NOMO-1 (cell line): ENCODE results near the gene TMEM41B.
"Not testable (repeated sequence)": the region's sequence is repeated elsewhere in the genome, so short reads cannot be mapped to it uniquely, and the experiment has no call there.

Source experiments
- DNase-seq, 2 experiments: peaks; one replicate each; lab custom pipeline; 2025; ENCODE audit not compliant: unreplicated experiment in 2 of 2; lab: John Stamatoyannopoulos, UW

The TMEM41B gene, protein sequence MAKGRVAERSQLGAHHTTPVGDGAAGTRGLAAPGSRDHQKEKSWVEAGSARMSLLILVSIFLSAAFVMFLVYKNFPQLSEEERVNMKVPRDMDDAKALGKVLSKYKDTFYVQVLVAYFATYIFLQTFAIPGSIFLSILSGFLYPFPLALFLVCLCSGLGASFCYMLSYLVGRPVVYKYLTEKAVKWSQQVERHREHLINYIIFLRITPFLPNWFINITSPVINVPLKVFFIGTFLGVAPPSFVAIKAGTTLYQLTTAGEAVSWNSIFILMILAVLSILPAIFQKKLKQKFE

DNA sequence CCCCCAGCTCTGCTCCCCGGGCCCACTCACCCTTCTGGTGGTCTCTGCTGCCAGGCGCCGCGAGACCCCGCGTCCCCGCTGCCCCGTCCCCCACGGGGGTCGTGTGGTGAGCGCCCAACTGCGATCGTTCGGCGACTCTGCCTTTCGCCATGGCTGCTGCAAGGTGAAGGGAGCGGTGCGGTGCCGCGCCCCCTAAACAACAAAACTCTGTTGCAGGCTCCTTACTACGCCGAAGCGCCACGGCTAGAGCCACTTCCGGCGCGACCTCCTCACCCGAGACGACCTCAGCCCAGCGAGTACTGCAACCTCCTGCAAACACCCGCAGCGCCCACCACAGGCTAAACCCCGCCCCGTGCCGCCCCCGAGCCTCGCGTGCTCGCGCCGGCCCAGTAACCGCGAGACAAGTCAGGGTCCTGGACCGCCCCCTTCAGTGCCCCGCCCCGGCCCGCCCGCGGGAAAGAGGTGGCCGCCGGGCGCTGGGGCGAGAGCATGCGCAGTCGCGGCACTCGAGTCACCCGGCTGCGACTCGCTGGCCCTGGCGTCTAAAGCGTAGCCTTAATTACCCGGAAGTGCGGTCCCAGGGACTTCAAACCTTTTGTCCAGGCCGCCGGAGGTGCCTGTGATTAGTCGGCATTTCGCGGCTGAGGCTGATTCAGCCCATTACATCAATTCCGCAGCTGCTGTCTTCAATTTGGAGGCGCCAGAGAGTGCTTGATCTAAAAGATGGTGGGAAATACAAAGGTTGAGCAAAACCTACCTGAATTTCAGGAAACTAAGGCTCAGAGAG lies at the start of gene TMEM41B:
Gene TMEM41B (minus strand): TSS at position 303 of the 787 bp plus-strand sequence. CDS start 152 bp downstream, at position 151.
- DNase-seq = peak; percentile 98

DNA sequence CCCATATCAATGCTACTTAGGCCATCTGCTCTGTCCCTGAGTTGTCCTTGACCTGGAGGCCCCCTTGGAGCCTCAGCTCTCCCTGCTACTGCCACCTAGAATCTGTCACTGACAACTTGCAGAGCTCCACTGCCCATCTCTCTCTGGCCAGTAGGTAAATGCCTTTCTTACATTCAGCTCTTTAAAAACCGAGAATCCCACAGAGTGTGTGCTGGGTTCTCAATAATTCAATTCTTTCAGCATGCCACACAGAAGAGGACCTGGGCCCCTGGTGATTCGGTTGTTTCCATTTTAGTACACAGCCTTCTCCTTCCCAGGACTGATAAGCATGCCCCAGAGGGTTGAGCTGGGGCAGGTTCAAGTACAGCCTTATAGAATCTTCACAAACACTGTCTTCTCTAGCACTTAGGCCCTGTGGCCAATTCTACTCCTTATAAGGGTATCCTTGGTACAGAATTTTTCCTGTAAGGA lies 48.0 kb upstream of the TMEM41B start:
- no peak for DNase-seq

GRCh38 chr11:9360862-9361622 lies 46.6 kb upstream of the TMEM41B start:
- DNase-seq = not testable (repeated sequence)

DNA sequence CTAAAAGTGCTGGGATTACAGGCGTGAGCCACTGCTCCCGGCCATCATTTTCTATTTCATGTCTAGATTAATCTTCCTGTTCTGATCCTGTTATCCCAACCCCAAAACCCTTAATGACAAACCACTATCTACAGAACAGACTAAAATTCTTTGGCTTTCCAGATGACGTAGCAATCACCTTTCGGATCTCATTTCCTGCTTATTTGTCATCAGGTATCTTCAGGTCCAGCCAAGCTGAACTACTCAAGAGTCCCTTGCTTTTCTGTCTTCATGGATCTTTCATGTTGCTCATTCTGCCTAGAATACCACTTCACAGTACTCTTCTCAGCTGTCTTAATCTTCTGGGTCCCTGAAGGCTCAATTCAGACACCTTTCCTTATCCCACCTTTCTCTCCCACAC lies 42.6 kb upstream of the TMEM41B start:
- DNase-seq = no peak

- no peak for DNase-seq
Measured at GRCh38 chr11:9351321-9351881, 37.0 kb upstream of the TMEM41B start.

- DNase-seq = not testable (repeated sequence)
Measured at GRCh38 chr11:9347779-9348178, 33.4 kb upstream of the TMEM41B start.

DNA sequence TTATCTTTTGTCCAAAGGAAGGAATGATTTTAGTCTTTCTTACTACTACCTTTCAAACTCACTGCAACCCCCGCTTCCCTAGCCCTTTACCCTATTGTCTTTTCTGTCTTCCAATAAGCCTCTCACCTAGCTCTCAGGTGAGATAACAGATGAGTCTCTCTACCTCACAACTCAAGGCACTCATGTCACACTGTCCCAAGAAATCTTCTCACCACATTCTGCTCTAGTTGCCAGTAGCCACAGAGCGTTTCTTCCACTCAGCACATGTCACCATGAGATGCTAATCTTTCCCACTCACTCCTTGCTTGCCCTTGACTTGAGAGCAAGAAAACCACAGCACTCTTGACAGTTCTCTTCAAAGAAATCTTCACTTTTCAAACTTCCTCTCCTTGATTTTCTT lies 32.7 kb upstream of the TMEM41B start:
- no peak for DNase-seq

- no peak for DNase-seq
Measured at GRCh38 chr11:9344061-9344680, 29.8 kb upstream of the TMEM41B start.

DNA sequence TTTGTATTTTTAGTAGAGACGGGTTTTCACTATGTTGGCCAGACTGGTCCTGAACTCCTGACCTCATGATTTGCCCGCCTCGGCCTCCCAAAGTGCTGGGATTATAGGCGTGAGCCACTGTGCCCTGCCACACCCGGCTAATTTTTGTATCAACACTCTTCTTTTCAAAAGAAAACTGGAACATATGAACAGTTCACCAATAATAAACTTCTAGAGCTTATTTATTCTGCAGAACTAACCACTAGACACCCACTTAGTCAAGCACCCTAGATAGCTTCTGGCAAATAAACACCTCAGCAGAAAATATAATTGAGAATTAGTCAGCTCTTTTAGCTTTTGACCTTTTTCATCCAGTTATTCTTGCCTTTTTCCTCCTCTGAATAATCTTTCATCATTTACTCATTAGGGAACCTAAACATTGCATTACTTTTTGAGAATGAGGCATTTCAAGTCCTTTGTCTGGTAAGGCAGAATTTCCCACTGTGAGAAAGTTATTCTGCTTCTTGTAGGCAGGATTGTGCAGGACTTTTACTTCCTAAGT lies 27.3 kb upstream of the TMEM41B start:
- no peak for DNase-seq

GRCh38 chr11:9332655-9333054 lies 18.3 kb upstream of the TMEM41B start:
- no peak for DNase-seq

DNA sequence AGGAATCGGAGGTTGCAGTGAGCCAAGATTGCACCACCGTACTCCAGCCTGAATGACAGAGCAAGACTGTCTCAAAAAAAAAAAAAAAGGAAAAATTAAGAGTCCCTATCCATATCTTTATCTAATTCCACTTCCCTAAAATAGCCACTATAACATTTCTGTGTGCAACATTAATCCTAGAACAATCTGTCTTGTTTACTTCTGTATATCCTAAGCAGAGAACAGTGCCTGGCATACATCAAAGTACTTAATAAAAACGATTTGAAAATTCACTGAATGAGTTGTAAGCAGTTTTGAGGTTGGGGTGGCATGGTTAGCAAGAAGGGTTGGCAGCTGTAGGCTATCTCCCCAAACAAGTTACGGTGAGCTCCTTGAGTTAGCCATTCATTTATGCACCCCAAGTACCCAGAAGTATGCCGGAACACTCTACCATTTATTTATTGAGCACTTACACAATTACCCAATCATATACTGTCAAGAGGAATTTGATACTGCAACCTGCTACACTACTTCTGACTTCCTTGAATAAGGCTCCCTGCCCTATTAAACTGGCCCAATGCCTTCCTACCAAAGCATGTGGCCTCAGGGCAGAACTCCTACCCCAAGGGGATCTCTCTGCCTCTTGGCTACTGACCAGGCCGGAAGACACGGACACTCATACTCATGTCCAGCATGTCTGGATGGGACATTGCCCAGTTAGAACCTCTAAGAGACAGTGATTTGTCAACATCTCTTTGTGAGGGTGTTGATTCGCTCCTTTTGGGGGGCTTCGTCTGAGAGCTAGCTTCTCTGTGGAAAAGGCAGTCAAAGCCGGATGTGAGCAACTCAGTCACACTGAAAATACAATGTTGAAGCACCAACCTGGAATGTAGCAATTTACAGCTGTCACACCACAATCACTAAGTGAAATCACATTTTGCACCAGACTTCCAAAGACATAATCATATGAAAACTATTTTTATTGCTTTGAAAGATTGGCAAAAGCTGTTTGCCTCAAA lies 16.3 kb upstream of the TMEM41B start:
- no peak for DNase-seq

DNA sequence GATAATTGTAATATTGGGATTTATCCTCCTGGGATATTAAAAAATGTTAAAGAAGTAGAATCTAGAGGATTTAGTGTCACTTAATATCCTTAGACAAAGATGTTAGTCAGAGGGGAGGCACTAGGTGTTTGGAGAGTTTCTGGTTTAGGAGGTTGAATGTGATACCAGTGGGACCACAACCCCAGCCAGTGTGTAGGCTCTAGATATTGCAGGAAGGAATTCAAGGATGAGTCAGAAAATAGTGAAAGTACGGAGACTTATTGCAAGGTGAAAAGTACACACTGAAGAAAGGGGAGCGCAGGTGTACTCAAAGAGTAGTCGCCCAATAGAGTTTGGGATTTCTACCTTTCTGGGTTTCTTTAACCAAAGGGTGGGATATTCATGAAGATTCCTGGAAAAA lies 5.7 kb upstream of the TMEM41B start:
- no peak for DNase-seq

- not testable (repeated sequence) for DNase-seq
Measured at GRCh38 chr11:9319377-9320001, 5.1 kb upstream of the TMEM41B start.

DNA sequence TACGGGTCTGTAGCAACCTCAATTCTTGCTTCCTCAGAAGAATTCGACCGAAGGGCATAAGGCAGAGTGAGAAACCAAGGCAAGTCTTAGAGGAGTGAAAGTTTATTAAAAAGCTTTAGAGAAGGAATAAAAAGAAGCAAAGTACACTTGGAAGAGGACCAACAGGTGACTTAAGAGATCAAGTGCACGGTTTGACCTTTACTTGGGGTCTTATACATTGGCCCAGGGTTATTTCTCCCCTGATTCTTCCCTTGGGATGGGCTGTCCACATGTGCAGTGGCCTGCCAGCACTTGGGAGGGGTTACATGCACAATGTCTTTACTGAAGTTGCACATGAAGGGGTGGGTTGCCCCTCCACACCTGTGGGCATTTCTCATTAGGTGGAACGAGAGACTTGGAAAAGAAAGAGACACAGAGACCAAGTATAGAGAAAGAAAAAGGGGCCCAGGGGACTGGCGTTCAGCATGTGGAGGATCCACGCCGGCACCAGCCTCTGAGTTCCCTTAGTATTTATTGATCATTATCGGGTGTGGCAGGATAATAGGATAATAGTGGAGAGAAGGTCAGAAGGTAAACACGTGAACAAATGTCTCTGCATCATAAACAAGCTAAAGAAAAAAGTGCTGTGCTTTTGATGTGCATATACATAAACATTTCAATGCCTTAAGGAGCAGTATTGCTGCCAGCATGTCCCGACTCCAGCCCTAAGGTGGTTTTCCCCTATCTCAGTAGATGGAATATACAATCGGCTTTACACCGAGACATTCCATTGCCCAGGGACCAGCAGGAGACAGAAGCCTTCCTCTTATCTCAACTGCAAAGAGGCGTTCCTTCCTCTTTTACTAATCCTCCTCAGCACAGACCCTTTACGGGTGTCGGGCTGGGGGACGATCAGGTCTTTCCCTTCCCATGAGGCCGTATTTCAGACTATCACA lies 4.3 kb upstream of the TMEM41B start:
- not testable (repeated sequence) for DNase-seq

DNA sequence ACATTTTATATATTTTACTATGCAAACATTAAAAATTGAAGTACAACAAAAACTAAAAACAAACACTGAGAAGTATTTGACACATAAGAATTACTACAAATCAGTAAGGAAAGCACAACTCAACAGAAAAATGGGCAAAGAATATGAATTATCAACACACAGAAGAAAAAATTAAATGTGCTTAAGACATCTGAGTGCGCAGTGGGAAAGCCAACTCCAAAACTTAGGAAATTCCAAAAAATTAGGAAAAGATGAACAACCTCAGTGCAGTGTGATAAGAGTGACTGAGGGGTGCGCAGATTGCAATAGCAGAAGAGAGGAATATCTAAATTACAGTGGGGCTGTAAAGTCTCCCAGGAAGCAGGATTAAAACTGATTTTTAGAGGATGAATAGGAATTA lies 1.9 kb upstream of the TMEM41B start:
- DNase-seq = no peak

GRCh38 chr11:9315078-9315688 lies 790 bp upstream of the TMEM41B start:
- DNase-seq = peak in 1 of 2 experiments; percentile 19

DNA sequence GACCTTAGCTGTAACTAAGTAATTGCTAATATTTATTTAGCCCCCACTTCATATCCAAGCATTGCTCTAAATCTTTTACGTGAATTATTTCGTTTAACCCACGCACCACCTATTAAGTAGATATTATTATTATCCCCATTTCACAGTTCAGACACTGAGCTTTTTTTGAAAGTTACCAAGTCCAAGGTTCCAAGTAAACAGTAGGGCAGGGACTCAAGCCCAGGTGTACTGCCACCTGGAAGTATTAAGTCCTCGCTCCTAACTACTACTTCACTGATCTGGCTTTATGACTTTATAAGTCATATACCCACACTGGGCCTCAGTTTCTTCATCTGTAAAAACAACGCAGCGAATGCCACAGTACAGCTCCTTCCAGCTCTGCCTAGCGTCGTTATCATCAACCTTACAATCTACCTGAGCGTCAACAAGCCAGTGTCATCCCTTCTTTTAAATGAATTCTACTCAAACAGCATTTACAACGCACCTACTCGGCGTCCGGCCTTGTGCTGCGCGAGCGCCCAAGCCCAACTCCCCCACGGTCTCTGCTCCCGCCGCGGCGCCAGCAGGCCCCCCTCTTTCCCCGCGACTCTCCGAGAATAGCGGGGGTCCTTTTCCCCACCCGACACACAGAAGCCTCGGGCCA lies 624 bp downstream of the TMEM41B start:
- no peak for DNase-seq
